ENCODE measurements around the gene GPAT3.

- no peak for TF ChIP-seq POLR2A (IDR thresholded peaks at IDR 0.05; ENCODE audit: low read depth)
- TF ChIP-seq, protein P1, sequence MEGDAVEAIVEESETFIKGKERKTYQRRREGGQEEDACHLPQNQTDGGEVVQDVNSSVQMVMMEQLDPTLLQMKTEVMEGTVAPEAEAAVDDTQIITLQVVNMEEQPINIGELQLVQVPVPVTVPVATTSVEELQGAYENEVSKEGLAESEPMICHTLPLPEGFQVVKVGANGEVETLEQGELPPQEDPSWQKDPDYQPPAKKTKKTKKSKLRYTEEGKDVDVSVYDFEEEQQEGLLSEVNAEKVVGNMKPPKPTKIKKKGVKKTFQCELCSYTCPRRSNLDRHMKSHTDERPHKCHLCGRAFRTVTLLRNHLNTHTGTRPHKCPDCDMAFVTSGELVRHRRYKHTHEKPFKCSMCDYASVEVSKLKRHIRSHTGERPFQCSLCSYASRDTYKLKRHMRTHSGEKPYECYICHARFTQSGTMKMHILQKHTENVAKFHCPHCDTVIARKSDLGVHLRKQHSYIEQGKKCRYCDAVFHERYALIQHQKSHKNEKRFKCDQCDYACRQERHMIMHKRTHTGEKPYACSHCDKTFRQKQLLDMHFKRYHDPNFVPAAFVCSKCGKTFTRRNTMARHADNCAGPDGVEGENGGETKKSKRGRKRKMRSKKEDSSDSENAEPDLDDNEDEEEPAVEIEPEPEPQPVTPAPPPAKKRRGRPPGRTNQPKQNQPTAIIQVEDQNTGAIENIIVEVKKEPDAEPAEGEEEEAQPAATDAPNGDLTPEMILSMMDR (IDR thresholded peaks at IDR 0.05) = no peak
- TF ChIP-seq POLR2AphosphoS5 (IDR thresholded peaks at IDR 0.05) = no peak
- TF ChIP-seq EP300 (IDR thresholded peaks at IDR 0.05) = no peak
Observed at GRCh38 chr4:83589279-83589678, 53.4 kb downstream of the GPAT3 start.

Data from esophagus muscularis mucosa (tissue), 4 donors.